ENCODE measurements around the gene RRP1B. TPM values are rescaled to one million over a fixed set of nuclear protein-coding genes. Genes with fewer than 3 reads are reported as not detected.
A peak's percentile ranks its signal among the peaks of the same experiment; 100 is the strongest.

RRP1B gene
- total RNA-seq, 3 donors from 2014 or later: 11.1 to 22.5 (median 14.8) TPM

- Histone ChIP-seq H3K36me3 (ENCODE audit: low read depth) (no peaks in the 10 kb centered on the region), H3K4me3 (no peak overlapping the region), H3K9me3 (no peaks in the 10 kb centered on the region), H3K4me1 (ENCODE audit: low read depth) (peaks cover 15% of the 10 kb centered on the region)
- no peak for ATAC-seq
- TF ChIP-seq, protein P1, sequence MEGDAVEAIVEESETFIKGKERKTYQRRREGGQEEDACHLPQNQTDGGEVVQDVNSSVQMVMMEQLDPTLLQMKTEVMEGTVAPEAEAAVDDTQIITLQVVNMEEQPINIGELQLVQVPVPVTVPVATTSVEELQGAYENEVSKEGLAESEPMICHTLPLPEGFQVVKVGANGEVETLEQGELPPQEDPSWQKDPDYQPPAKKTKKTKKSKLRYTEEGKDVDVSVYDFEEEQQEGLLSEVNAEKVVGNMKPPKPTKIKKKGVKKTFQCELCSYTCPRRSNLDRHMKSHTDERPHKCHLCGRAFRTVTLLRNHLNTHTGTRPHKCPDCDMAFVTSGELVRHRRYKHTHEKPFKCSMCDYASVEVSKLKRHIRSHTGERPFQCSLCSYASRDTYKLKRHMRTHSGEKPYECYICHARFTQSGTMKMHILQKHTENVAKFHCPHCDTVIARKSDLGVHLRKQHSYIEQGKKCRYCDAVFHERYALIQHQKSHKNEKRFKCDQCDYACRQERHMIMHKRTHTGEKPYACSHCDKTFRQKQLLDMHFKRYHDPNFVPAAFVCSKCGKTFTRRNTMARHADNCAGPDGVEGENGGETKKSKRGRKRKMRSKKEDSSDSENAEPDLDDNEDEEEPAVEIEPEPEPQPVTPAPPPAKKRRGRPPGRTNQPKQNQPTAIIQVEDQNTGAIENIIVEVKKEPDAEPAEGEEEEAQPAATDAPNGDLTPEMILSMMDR (IDR thresholded peaks at IDR 0.05): no peak
- intact Hi-C loops (cut with DNase I, micrococcal nuclease): no loop called here
- peak in 1 of 3 donors; percentile 31 for DNase-seq
Measured at GRCh38 chr21:43658088-43658741, 1.1 kb upstream of the RRP1B start.

DNA sequence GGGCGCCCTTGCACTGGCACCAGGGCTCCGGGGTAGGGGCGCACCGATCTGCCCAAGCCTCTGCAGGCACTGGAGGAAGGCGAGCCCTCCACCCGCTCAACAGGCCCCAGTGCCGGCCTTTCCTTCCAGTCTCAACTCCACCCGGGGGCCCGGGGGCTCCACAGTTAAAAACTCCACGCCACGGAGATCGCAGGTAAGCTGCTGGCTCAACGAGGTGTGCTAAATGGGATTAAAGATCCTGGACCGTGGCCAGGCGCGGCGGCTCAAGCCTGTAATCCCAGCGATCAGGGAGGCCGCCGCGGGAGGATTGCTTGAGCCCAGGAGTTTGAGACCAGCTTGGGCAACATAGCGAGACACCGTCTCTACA is 608 bp upstream of the RRP1B start:
- Histone ChIP-seq H3K9me3 (no peaks in the 10 kb centered on the region), H3K36me3 (ENCODE audit: low read depth) (no peaks in the 10 kb centered on the region), H3K4me3 (no peak overlapping the region), H3K4me1 (ENCODE audit: low read depth) (peaks cover 15% of the 10 kb centered on the region)
- TF ChIP-seq, protein P1 (IDR thresholded peaks at IDR 0.05): no peak
- intact Hi-C loops (cut with DNase I, micrococcal nuclease): no loop called here
- no peak for ATAC-seq
- peak in 2 of 3 donors; percentile 48 to 63 for DNase-seq

DNA sequence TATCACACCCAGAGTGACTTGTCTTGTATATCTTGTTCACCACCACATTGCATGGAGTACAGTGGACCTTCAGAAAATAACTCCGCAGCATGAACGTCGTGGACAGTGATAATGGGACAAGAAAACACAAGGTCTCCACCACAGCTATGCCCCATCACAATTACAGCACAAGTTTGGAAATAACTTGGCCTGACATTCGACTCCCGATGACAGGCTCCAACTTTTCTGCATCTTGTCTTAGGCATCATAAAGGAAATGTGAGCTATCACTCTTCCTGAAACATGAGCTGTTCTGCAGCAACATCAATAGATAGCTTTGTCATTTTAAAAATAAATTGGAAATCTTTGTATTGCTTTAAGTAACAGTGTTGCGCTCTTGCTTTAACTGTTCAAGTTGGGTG is 2.9 kb downstream of the RRP1B start:
- Histone ChIP-seq H3K4me3 (no peak overlapping the region), H3K4me1 (ENCODE audit: low read depth) (peaks cover 15% of the 10 kb centered on the region), H3K36me3 (ENCODE audit: low read depth) (no peaks in the 10 kb centered on the region), H3K9me3 (no peaks in the 10 kb centered on the region)
- DNase-seq (no peak), ATAC-seq (no peak)
- TF ChIP-seq, protein P1 (IDR thresholded peaks at IDR 0.05): no peak
- intact Hi-C loops (cut with DNase I, micrococcal nuclease): no loop called here

- Histone ChIP-seq H3K9me3 (no peaks in the 10 kb centered on the region), H3K4me3 (no peak overlapping the region), H3K36me3 (ENCODE audit: low read depth) (no peaks in the 10 kb centered on the region), H3K4me1 (ENCODE audit: low read depth) (peaks cover 15% of the 10 kb centered on the region)
- intact Hi-C loops (cut with DNase I, micrococcal nuclease): no loop called here
- TF ChIP-seq, protein P1 (IDR thresholded peaks at IDR 0.05): no peak
- ATAC-seq (no peak), DNase-seq (no peak)
Measured at GRCh38 chr21:43663033-43663432, 3.7 kb downstream of the RRP1B start.

- ATAC-seq (no peak), DNase-seq (no peak)
- TF ChIP-seq, protein P1 (IDR thresholded peaks at IDR 0.05): no peak
- H3K4me3 ChIP-seq: no peak overlapping the region
- H3K9me3 ChIP-seq: no peaks in the 10 kb centered on the region
- intact Hi-C loops (cut with DNase I, micrococcal nuclease): no loop called here
- H3K36me3 ChIP-seq (ENCODE audit: low read depth): no peaks in the 10 kb centered on the region
- H3K4me1 ChIP-seq (ENCODE audit: low read depth): peaks cover 10% of the 10 kb centered on the region
Measured at GRCh38 chr21:43664358-43664757, 5.0 kb downstream of the RRP1B start.

DNA sequence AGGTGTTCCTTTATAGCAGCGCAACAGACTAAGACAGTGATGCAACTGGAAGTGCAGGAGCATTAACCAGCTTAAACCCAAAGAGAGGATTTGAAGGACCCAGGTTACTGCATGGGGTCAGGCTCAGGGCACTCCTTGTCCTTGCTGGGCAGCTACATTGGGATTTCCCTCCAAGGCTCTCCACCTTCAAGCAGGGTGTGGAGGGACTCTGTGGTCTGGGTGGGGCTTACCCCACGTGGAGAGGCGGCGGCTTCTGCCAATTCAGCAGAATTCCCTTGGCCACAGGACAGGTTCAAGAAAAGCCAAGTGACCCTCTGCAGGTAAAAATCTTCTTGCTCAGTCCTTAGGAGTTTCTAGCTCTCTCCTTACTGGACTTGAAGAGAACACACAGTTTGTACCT is 6.5 kb downstream of the RRP1B start:
- no peak overlapping the region for H3K4me3 ChIP-seq
- H3K9me3 ChIP-seq: no peaks in the 10 kb centered on the region
- TF ChIP-seq, protein P1 (IDR thresholded peaks at IDR 0.05): no peak
- ATAC-seq (no peak), DNase-seq (no peak)
- H3K36me3 ChIP-seq (ENCODE audit: low read depth): no peaks in the 10 kb centered on the region
- intact Hi-C loops (cut with DNase I, micrococcal nuclease): no loop called here
- peaks cover 1% of the 10 kb centered on the region for H3K4me1 ChIP-seq (ENCODE audit: low read depth)

Measured in mucosa of descending colon (tissue), 3 donors.